A172 (cell line): ENCODE measurements around the gene RPS28. TPM values are rescaled to one million over a fixed set of nuclear protein-coding genes. Genes with fewer than 3 reads are reported as not detected.
"Not testable (repeated sequence)": the region's sequence is repeated elsewhere in the genome, so short reads cannot be mapped to it uniquely, and the experiment has no call there.

Experiments used
- DNase-seq: peaks from one replicate; pipeline ENCODE4 v3.0.0-alpha.2; 2015; ENCODE audit warnings: low spot score
- total RNA-seq: library from RNA; depleted of rRNA; stranded (reverse); fragments of >200 nt; shearing (Covaris generic); gene quantifications from 2 replicates; pipeline ENCODE4 v1.2.3, GENCODE V29; 2014

RPS28 gene
- total RNA-seq, 1 experiment from 2014 or later: 479 TPM

DNA sequence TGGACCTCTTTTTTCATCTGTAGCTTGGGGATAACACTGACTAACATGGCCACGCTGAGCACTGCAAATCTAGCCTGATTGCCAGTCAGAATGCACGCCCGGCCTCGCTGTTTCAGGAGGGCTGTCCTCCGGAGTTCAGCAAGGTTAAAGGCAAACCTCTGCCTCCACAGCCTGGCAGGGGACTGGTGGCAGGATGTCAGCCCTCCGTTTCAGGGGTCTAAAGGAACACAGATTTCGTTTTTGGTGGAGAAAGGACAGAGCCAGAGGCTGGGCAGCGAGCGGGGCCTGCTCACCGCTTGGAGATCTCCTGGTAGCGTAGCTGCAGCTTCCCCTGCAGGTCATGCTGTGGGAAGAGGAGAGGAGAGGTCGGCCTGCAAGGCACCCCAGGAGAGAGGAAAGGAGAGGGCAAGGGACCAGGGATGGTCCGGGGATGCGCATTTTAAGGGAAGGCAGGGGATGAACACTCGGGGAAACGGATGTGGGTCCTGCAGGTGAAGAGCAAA, 681 bp upstream of the RPS28 start:
- no peak for DNase-seq

DNA sequence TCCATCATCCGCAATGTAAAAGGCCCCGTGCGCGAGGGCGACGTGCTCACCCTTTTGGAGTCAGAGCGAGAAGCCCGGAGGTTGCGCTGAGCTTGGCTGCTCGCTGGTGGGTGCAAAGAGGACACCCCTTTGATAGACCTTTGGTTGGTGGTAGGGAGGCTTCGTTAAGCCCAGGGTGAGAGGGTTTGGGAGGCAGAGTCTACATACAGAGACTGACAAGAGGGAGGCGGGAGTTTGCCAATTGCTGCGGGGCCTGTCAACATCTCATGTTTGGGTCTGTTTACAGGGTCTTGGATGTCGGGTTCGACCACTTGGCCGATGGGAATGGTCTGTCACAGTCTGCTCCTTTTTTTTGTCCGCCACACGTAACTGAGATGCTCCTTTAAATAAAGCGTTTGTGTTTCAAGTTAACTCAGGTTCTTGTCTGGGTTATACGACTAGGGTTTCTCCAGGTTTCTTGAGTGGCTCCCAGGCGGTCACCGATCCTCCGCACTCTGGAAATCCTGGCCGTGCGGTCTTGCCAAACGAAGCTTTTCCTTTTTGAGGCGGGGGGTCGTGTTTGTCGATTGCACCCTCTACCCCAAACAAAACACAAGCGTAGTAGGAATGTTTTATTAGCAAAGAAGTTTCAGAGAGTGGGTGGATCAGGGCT, 816 bp downstream of the RPS28 start:
- DNase-seq: no peak

DNA sequence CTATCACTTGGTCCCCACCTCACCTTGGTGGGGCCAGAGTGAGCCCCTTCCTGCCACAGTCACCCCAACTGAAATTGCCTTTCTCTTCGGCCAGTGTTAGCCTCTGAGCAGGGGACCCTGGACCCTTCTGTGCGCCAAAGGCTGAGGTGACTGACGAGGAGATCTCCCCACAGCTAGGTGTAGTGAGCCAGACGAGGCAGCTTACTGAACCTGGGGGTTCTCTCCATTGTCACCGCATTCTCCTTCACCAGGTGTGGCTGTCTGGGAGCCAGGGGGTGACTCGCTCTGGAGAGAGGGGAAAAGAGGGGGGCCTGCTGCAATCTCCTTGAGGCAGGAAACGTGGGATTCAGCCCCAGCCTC, 1.3 kb downstream of the RPS28 start:
- DNase-seq: no peak

DNA sequence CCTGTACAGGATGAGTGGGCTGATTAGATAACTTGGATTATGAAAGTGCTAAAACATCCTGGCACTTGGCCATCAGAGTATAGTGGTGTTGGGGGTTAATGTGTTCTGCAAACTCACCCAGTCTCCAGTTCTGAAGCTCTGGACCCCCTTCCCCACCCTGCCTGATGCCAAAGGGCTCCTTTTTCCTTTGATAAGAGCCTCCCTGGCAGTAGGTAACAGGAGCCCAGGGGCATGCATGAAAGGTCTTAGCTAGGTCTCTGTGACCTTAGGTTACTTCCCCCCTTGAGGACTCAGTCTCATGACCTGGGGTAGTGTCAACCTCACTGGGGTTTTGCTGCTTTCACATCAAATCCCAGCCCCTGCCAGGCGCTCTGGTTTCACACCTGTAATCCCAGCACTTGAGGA, 2.5 kb downstream of the RPS28 start:
- DNase-seq: no peak

DNA sequence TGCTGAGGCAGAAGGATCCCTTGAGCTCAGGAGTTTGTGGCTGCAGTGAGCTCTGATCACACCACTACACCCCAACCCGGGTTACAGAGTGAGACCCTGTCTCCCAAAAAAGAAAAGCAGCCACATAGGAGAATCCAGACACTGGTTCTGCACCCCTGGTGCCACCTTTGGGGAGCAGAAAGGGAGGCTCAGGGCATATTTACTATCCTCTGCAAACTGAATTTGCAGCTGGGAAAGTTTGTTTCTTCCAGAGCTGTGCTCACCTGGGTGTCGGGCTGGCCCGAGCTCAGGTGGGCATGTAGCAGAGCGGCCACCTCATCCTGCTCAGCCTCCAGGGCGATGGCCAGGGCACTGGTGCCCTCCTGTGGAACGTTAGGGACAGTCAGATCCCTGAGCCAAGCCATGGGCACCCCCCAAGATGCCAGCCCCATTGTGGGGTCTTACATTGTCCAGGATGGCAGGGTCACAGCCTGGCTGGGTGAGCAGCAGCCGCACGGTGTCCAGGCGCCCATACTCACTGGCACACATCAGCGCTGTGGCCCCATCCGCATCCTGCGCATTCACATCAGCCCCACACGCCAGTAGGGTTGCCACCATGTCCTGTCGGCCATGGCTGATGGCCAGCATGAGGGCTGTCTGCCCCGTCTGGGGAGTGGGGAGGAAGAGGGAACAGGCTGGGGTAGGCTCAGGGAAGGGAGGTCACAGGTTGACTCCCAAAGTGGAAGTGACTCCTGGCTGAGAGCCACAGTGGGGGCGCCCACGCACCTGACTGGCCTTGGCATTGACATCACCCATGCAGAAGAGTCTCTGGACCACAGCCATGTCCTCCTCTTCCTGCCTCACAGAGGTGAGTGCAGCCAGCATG, 3.1 kb downstream of the RPS28 start:
- no peak for DNase-seq

DNA sequence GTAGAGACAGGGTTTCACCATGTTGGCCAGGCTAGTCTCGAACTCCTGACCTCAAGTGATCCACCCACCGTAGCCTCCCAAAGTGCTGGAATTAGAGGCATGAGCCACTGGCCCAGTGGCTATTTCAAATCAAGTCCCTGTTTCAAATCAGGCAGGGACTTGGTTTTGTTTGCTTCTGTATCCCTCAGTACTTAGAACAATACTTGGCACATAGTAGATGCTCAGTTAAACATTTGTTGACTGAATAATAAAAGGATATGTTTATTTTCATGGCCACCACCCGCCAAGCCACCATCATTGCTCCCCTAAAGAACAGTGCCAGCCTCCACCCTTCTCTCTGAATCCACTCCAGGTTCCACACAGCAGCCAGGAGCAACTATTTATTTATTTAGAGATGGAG, 4.2 kb downstream of the RPS28 start:
- DNase-seq: no peak

DNA sequence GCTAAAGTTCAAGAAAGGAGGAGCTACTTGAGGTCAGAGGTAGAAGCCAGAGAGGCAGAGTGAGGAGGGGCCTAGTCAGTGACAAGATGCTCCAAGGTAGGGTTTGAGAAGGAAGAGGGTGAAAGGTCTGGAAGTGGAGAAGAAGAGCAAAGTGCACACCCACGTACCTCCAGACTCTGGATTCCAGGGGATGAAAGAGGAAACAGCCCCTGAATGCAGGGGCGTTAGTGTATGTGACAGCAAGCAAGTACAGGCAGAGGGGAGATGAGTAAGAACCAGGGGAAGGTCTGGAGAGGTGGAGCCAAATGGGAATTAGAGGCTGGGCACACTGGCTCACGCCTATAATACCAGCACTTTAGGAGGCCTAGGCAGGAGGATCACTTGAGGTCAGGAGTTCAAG, 8.7 kb downstream of the RPS28 start:
- DNase-seq: no peak

DNA sequence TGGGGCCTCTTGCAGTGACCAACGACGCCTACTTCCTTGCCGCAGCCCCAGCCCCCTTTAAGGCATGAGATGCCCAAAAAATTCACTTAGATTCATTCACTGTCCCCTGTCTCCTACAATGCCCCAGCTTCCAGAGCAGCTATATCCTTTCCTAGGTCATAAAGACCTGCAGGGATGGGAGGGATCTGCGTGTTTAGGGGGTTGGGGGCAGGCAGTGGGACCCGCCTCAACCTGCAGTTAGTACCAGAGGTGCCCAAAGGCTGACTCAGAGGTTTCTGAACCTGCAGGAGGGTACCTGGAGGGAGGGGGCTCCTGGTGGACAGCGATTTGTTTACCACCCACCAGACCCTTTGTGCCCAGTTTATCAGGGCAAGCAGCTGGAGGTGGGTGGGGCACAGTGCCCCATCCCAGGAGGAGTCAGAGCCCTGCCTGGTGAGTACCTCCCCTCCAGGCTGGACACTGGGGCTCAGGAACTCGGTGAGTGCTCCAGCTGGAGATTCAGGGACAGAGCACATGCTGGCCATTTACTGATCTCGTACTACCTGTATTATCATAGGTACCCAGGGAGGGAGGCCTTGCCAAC, 10.1 kb downstream of the RPS28 start:
- DNase-seq: no peak

DNA sequence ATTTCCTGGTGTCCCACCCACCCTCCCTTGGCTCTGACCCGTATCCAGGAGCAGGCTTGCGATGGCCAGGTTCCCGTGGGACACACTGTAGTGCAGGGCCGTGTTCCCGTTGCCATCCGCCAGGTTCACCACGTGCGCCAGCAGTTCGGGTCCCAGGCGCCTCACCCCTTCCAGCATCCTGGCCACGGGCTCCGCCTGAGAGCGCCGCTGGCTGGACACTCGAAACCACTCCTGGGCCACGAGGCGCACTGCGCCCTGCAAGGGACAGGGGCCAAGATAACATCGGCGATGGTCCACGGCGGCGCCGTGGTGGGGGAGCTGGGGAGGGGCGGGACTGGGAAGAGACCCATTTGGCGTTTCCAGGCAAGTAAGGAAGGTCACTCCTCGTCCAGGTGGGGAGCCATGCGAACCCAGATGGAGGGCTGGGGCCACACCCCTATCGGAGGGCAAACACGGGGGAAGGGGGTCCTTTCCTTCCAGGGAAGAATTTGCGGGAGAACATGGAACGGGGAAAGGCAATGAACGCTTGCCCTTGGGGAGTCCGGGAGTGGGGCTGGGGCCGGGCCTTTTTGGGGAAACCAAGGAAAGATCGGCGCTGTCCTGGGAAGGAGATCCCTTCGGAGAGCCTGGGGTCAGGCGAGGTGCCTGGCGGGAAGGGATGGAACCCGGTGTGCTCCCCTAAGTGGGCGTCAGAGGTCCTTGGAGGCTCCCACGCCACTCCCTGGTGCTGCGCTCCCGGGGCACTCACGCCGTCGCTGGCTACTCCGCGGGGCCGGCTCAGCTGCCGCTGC, 11.9 kb downstream of the RPS28 start:
- no peak for DNase-seq

DNA sequence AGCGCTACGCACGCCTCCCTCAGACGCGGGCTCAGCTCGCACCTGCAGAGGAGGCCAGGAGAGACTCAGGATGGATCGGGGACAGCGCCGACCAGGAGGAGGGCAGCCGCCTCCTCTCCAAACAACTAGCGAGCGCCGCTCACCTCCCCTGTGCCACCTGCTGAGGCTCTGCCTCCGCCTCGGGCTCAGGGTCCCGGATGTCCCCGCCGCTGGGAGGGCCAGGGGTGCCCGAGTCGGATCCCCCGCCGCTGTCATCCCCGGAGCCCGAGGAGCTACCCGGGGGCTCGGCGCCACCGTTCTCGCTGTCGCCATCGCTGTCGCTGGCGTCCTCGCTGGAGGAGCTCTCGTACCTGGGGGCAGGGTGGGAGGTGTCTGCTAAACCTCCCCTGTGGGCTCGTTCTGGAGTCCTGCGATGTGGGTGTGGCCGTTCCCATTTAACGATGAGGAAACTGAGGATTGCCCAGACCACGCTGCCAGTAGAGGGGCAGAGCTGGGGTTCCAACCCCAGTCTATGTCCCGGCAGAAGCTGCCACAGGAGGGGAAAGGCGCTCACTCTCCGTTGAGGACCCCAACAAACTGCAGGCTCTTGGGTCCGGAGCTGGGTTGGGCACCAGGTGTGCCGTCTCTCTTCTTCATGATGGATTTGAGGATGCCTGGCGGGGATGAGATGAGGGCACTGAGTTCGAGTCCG, 12.6 kb downstream of the RPS28 start:
- DNase-seq: no peak

DNA sequence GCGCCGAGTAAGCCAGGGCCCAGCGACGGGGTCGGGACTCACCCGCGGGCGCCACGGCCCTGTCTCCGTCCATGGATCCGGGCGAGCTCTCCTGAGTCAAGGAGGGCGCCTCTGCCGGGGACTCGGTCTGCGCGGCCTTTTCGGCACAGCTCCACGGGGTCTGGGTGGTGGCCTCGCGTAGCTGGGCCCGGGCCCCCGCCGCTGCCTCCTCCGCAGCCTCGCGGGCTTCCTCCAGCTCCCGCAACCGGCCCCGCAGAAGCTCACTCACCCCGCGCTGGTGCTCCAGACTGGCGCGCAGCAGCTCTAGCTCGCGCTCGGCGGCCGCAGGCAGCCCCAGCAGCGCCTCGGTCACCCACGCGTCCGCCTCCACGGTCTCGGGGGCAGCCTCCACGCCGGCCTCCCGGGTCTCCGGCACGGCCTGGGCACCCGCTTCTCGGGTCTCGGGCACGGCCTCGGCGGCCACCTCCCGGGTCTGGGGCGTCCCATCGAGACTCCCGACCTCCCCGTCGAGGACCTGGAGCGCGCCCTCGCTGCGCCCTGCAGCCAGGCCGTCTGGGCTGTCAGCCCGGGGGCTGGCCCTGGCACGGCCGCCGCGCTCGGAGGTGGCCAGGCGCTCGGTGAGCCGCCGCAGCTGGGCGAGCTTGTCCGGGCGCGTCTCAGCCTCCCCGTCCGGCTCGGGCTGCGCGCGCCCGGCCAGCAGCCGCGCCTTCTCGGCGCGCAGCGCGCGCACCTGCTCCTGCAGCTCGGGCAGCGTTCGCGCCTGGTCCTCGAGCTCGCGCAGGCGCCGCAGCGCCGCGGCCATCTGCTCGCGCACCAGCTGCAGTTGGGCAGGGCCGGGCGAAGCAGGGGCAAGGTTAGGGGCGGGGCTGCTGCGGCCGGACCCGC, 13.4 kb downstream of the RPS28 start:
- peak; percentile 48 for DNase-seq

DNA sequence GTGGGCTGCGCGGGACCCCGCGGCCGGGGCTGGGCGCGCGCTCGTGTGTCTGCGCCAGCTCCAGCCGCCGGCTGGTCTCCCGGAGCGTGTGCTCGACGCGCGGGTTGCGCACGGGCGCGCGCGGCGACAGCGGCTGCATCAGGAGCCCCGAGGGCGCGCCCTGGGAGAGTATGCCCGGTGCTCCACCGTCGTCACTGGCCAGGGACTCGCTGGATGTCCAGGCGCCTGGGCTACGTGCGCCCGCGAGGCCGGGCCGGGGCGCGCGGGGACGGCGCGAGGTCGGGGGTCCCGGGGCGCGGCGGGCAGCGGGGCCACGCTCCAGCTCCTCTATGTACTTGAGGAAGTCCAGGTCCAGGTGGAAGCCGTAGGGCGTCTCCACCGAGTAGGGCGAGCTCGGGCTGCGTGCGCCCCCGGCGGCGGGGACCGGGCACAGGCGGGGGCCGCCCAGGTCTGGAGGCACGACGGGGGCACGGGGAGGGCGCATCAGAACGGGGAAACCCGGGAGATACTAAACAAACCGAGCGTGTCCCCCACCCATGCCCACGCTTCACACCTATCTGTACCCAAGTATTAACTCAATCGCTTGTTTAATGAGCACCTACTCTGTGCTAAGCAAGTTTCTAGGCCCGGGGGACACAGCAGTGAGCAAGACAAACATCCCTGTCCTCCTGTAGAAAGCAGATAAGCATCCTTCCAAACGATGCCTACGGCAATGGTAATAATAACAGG, 14.2 kb downstream of the RPS28 start:
- DNase-seq: no peak

DNA sequence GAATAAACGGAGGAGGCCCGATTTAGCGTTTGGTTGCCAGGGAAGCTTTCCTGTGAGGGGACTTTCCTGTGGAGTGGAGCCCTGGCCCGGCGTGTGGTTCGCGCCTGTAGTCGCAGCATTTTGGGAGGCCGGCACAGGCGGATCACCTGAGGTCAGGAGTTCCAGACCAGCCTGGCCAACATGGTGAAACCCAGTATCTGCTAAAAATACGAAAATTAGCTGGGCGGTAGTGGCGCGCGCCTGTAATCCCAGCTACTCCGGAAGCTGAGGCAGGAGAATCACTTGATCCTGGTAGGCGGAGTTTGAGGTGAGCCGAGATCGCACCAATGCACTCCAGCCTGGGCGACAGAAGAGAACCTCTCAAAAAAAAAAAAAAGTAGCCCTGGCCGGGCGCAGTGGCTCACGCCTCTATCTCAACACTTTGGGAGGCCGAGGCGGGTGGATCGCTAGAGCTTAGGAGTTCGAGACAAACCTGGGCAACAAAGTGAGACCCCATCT, 14.8 kb downstream of the RPS28 start:
- no peak for DNase-seq

DNA sequence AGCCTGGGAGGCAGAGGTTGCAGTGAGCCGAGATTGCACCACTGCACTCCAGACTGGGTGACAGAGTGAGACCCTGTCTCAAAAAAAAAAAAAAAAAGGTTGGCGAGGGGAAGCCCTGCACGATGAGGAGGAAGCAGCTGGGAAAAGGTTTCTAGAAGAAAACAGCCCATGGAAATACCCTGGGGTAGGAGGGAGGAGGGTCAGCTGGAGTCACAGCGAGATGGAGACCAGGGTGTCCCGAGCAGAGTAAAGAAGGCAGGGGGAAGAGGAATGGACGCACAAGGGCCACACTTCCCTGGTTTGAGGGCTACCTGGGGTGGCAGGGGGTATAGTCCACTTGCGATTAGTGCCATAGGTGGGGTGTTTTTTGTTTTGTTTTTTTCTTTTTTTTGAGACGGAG, 15.4 kb downstream of the RPS28 start:
- DNase-seq: no peak

DNA sequence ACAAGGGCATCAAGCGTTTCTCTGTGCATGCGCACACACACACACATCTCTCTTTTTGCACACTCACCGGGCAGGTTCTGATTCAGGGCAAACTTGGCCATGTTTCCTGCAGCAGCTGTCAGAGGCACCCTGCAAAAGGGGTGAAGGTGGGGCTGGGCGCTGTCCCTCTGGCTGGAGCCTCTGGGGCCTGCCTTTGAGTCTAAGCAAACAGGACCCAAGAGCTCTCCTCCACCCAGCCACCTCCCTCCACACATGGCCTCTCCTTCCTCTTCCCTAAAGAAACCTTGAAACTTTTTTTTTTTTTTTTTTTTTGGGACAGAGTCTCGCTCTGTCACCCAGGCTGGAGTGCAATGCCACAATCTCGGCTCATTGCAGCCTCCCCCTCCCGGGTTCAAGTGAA, 16.4 kb downstream of the RPS28 start:
- no peak for DNase-seq

DNA sequence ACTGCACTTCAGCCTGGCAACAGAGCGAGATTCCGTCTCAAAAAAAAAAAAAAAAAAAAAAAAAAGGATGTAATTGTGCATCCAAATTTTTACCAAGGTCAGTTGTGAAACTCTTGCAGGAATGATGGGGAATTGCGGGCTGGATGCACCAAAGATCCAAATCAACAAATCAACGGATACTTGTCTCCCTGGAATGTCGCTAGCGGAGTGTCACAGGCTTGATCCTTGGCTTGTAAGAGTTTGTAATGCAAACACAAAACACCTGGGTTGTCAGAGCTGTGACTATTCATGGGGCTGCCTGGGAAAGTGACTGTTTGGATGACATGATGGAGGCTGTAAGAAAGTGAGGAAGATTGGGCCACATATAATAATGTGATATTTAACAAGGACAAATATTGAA, 17.5 kb downstream of the RPS28 start:
- DNase-seq: no peak

DNA sequence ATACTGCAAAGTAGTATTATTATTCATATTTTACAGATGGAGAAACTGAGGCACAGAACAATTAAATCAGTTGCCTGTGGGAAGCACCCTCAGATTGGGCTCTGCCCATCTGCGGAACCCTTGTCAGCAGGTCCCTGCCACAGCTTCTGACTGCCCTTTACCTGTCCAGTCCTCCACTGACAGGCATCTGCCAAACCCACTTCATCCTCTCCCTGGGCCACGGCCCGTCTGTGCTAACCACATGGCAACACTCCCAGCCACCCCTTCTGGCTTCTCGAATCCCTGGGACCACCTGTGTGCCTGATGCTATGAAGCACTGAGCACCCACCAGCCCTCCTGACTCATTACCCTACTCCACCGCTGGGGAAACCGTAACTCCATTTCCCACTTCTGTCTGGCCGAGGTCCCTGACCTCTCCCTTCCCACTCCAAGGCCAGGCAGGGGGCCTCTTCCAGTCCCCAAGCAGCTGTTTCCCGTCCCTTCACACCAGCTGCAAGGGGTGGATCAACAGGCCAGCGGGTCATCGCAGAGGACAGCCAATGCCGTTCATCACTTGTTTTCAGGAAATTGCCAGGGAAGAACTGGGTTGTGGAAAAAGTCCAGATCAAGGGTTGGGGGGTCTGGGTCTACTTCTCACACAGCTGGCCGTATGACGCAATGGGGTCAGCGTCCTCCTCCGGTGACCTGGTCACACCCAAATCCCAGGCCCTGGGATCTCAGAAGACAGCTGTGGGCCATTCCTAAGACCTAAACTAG, 19.2 kb downstream of the RPS28 start:
- no peak for DNase-seq

DNA sequence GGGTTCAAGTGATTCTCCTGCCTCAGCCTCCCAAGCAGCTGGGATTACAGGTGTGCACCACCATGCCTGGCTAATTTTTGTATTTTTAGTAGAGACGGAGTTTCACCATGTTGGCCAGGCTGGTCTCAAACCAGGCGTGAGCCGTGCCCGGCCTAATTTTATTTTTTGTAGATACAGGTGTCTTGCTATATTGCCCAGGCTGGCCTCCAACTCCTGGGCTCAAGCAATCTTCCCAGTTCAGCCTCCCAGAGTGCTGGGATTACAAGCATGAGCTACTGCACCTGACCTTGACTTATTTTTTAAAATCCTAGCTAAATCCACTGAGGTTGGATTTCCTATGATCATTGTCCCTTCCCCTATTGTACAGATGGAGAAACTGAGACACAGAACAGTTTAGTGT, 20.2 kb downstream of the RPS28 start:
- DNase-seq: not testable (repeated sequence)

DNA sequence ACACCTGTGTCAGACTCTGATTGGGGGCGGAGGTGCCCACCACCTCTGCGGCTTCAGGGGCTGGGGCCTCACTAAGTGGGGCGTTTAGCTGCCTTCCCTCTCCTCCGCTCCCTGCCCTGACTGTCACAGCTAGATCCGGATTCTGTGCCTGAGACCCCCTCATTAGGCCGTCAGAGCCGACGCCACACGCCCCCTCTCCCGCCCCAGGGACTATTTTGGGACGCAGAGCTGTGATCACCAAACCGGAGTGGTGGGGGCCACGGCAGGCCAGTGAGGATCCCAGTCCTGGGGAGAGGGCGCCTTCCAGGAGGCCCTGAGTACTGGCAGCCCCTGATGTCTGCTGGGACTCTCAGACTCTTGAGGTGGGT, 21.0 kb downstream of the RPS28 start:
- DNase-seq: no peak
